B cell (primary cell): Measurements from ENCODE around the gene UBE2B. TPM values are rescaled to one million over a fixed set of nuclear protein-coding genes. Genes with fewer than 3 reads are reported as not detected.

Source experiments
- ATAC-seq: fragments of 200-7000 bp; cut with Tn5 transposase; one replicate; pipeline ENCODE4 v1.10.0; 2021; ENCODE audit warnings: low read depth, mild to moderate bottlenecking, moderate number of reproducible peaks, moderate library complexity
- CTCF ChIA-PET: fragments of 350-600 bp; sonication (Branson Sonifier 250); formaldehyde crosslinking; loops from one replicate; lab custom pipeline; 2021; ENCODE audit warnings: antibody characterized with exemption, inconsistent platforms; lab: Charles Lee
- POLR2A ChIA-PET: fragments of 350-600 bp; sonication (Branson Sonifier 250); formaldehyde crosslinking; loops from one replicate; lab custom pipeline; 2021; ENCODE audit warnings: antibody characterized with exemption; lab: Charles Lee
- DNase-seq: peaks from one replicate; pipeline ENCODE4 v3.0.0; 2013
- H2AFZ ChIP-seq: 2 replicates; pipeline ENCODE4 v1.6.1; 2012; ENCODE audit warnings: mild to moderate bottlenecking, low read depth, low read length; ENCODE audit not compliant: insufficient read depth, poor library complexity, severe bottlenecking
- H3K27ac ChIP-seq, 2 donors: 1 replicate in 1 of 2; 2 replicates in 1 of 2; pipeline ENCODE4 v1.5.1; 2012 to 2013; ENCODE audit warnings: low read length in 2 of 2, mild to moderate bottlenecking in 2 of 2, moderate library complexity in 1 of 2
- H3K27me3 ChIP-seq, 4 experiments: fragments of 200-600 bp in 1 of 4; sonication (generic) in 1 of 4; replicated peaks in 1 of 4; 1 replicate in 2 of 4; 2 replicates in 2 of 4; pipeline versions ENCODE4 v1.6.1 to v1.7.0; 2013 to 2016; ENCODE audit warnings: low read length in 3 of 4, mild to moderate bottlenecking in 2 of 4, mixed read lengths in 1 of 4, moderate library complexity in 1 of 4; ENCODE audit not compliant: insufficient read depth in 4 of 4, control insufficient read depth in 3 of 4; ENCODE audit errors: control extremely low read depth in 1 of 4
- H3K36me3 ChIP-seq, 2 experiments: replicated peaks in 1 of 2; 1 replicate in 1 of 2; 2 replicates in 1 of 2; pipeline versions ENCODE4 v1.6.1 to v1.7.1; 2013; ENCODE audit warnings: low read length in 1 of 2; ENCODE audit not compliant: insufficient read depth in 2 of 2, control insufficient read depth in 1 of 2; ENCODE audit errors: control extremely low read depth in 1 of 2, extremely low read depth in 1 of 2
- H3K4me1 ChIP-seq, 2 donors: fragments of 200-600 bp in 1 of 2; sonication (generic) in 1 of 2; 1 replicate in 1 of 2; 2 replicates in 1 of 2; pipeline versions ENCODE4 v1.5.1 to v1.6.1; 2013 to 2017; ENCODE audit warnings: low read length in 2 of 2; ENCODE audit not compliant: control insufficient read depth in 2 of 2, insufficient read depth in 2 of 2
- H3K4me2 ChIP-seq: replicated peaks from 2 replicates; pipeline ENCODE3; 2012; ENCODE audit warnings: mild to moderate bottlenecking, low read depth, low read length; ENCODE audit not compliant: poor library complexity, severe bottlenecking
- H3K4me3 ChIP-seq, 5 experiments: fragments of 200-600 bp in 1 of 5; sonication (generic) in 1 of 5; 1 replicate in 3 of 5; 2 replicates in 2 of 5; pipeline versions ENCODE4 v1.5.1 to v1.7.0; 2011 to 2016; ENCODE audit warnings: low read length in 4 of 5, mild to moderate bottlenecking in 4 of 5, low read depth in 2 of 5, control low read depth in 1 of 5, moderate library complexity in 1 of 5; ENCODE audit not compliant: insufficient read depth in 1 of 5; ENCODE audit errors: control extremely low read depth in 1 of 5, extremely low read depth in 1 of 5
- H3K79me2 ChIP-seq: fragments of 200-600 bp; sonication (generic); one replicate; pipeline ENCODE4 v1.6.0; 2016; ENCODE audit warnings: low read length; ENCODE audit not compliant: control insufficient read depth, insufficient read depth
- H3K9ac ChIP-seq: fragments of 200-600 bp; sonication (generic); 2 replicates; pipeline ENCODE4 v1.6.1; 2017; ENCODE audit warnings: mild to moderate bottlenecking, low read length, moderate library complexity
- H3K9me3 ChIP-seq, 3 donors: one replicate each; pipeline versions ENCODE4 v1.6.1 to v1.7.1; 2013; ENCODE audit warnings: low read length in 2 of 3; ENCODE audit not compliant: control insufficient read depth in 2 of 3, insufficient read depth in 1 of 3; ENCODE audit errors: control extremely low read depth in 1 of 3
- H4K20me1 ChIP-seq: 2 replicates; pipeline ENCODE4 v1.6.0; 2012; ENCODE audit warnings: mild to moderate bottlenecking, low read length; ENCODE audit not compliant: insufficient read depth, control insufficient read depth, poor library complexity, severe bottlenecking
- H3K27ac Mint-ChIP-seq: one replicate; pipeline ENCODE4 v1.8.0; 2021; ENCODE audit warnings: mixed read lengths
- H3K27me3 Mint-ChIP-seq: one replicate; pipeline ENCODE4 v1.8.0; 2021; ENCODE audit warnings: mixed read lengths
- H3K4me1 Mint-ChIP-seq: one replicate; pipeline ENCODE4 v1.8.0; 2021; ENCODE audit warnings: mixed read lengths
- H3K4me3 Mint-ChIP-seq: one replicate; pipeline ENCODE4 v1.8.0; 2021; ENCODE audit warnings: mixed read lengths
- H3K9me3 Mint-ChIP-seq: one replicate; pipeline ENCODE4 v1.8.0; 2022; ENCODE audit warnings: mixed read lengths; ENCODE audit not compliant: insufficient read depth
- CTCF ChIP-seq: fragments of 200-600 bp; IDR thresholded peaks from one replicate; pipeline ENCODE4 v1.8.0; 2022; ENCODE audit warnings: antibody characterized with exemption, mild to moderate bottlenecking
- EZH2 ChIP-seq: IDR thresholded peaks from 2 replicates; pipeline ENCODE4 v1.6.1; 2012; ENCODE audit warnings: borderline replicate concordance, low read depth, mild to moderate bottlenecking, moderate library complexity, low read length; ENCODE audit not compliant: insufficient read depth, poor library complexity, severe bottlenecking
- WGBS: methylation state at CpG from one replicate; pipeline ENCODE4 v1.1.5; 2013; ENCODE audit warnings: missing lambda C conversion rate; ENCODE audit not compliant: insufficient coverage; 5-methylcytosine and 5-hydroxymethylcytosine counted together
- intact Hi-C: fragments of 100-400 bp; cut with micrococcal nuclease; formaldehyde crosslinking; loops from one replicate; pipeline ENCODE4 v1.10.0; 2022
- polyA minus RNA-seq: library from RNA; depleted of rRNA, polyadenylated mRNA; stranded (reverse); fragments of >200 nt; gene quantifications from 2 replicates; pipeline ENCODE4 v1.2.3, GENCODE V29; 2012
- polyA plus RNA-seq: library from polyadenylated mRNA; depleted of rRNA; stranded (reverse); fragments of >200 nt; gene quantifications from 2 replicates; pipeline ENCODE4 v1.2.3, GENCODE V29; 2012
- total RNA-seq, 2 donors: library from RNA; stranded (reverse); fragments of 120-200 nt in 1 of 2; gene quantifications; 1 replicate in 1 of 2; 2 replicates in 1 of 2; pipeline versions ENCODE4 v1.2.3 to v1.2.4, GENCODE V29; 2013 to 2022

Gene UBE2B
- 106 and 110 TPM in 2 replicates for total RNA-seq
- 23.3 TPM for total RNA-seq (2013)
- polyA plus RNA-seq, result 23.0 and 45.7 TPM in 2 replicates
- 9.2 and 15.6 TPM in 2 replicates for polyA minus RNA-seq

GRCh38 chr5:134370871-134371833, at the start of gene UBE2B:
Gene UBE2B, plus strand, starts transcription at chr5:134371569. Its CDS starts 27 bp downstream, at chr5:134371596.
- Histone ChIP-seq H3K79me2 (peaks cover 67% of the 10 kb centered on the region), H3K9me3 (peaks cover 0 to 5% (median 0%) of the 10 kb centered on the region in 3 donors), H3K27me3 (no peaks in the 10 kb centered on the region), H3K9ac (peak within 1 kb of the TSS; percentile 89), H3K4me2 (peak within 1 kb of the TSS; percentile 81), H3K4me3 (peak within 1 kb of the TSS; percentile 78 to 99 (median 92)), H2AFZ (peak within 1 kb of the TSS; percentile 91), H3K36me3 (peaks cover 0 to 5% of the 10 kb centered on the region in 2 experiments), H3K27ac (peak within 1 kb of the TSS; percentile 97 to 99), H3K4me1 (peaks cover 24 to 32% of the 10 kb centered on the region in 2 donors), H4K20me1 (peaks cover 14% of the 10 kb centered on the region)
- no peaks in the 10 kb centered on the region for H3K27me3 Mint-ChIP-seq
- WGBS, result 1% methylated on average over 49 of the region's 74 CpGs
- intact Hi-C loops, result loop anchor here (1.0 to 5.0 kb wide), 12 partner anchors 40 to 534 kb away; partner anchors contain the start of genes CAMLG, CDKN2AIPNL, JADE2 and PCBD2
- ATAC-seq (peak; percentile 79), DNase-seq (peak; percentile 99)
- H3K27ac Mint-ChIP-seq, result peak within 1 kb of the TSS; percentile 100
- no peak for TF ChIP-seq EZH2
- no peak for TF ChIP-seq CTCF
- ChIA-PET CTCF (interaction anchor here (0.8 to 2.3 kb wide), 12 partner anchors 10 to 216 kb away, joined by 3 to 14 read pairs (median 5); partner anchors contain the start of gene CDKN2AIPNL), POLR2A (interaction anchor here (0.6 to 3.6 kb wide), 10 partner anchors 10 to 533 kb away, joined by 3 to 36 read pairs (median 4); partner anchors contain the start of genes CDKN2AIPNL, DDX46, JADE2 and PCBD2)
- peak within 1 kb of the TSS; percentile 98 for H3K4me3 Mint-ChIP-seq
- H3K4me1 Mint-ChIP-seq, result peaks cover 48% of the 10 kb centered on the region
- H3K9me3 Mint-ChIP-seq, result peaks cover 2% of the 10 kb centered on the region
